ENCODE data around the gene ELAC1.

Gene ELAC1

GRCh38 chr18:50928551-50928950 is 39.3 kb upstream of the ELAC1 start:
- TF ChIP-seq TCF12 (IDR thresholded peaks at IDR 0.05; ENCODE audit: low read depth) = no peak

DNA sequence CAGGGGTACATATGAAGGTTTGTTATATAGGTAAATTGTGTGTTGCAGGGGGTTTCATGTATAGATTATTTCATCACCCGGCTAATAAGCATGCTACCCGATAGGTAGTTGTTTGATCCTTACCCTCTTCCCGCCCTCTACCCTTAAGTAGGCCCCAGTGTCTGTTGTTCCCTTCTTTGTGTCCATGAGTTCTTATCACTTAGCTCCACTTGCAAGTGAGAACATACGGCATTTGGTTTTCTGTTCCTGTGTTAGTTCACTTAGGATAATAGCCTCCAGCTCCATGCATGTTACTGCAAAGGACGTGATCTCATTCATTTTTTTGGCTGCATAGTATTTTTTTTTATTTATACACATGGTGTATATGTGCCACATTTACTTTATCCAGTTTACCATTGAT is 34.2 kb upstream of the ELAC1 start:
- TF ChIP-seq ZBTB7A (IDR thresholded peaks at IDR 0.05; ENCODE audit: low read depth) (no peak), YY1 (IDR thresholded peaks at IDR 0.05; ENCODE audit: low read depth) (no peak), CREB1 (IDR thresholded peaks at IDR 0.05; ENCODE audit: low read depth) (no peak), NFIC (IDR thresholded peaks at IDR 0.05) (no peak), RAD21 (IDR thresholded peaks at IDR 0.05; ENCODE audit: low read depth) (no peak), EGR1 (IDR thresholded peaks at IDR 0.05) (no peak), TCF12 (IDR thresholded peaks at IDR 0.05; ENCODE audit: low read depth) (no peak), FOXM1 (IDR thresholded peaks at IDR 0.05; ENCODE audit: borderline replicate concordance, low read depth) (no peak), TEAD4 (IDR thresholded peaks at IDR 0.05) (no peak), EP300 (IDR thresholded peaks at IDR 0.05; ENCODE audit: borderline replicate concordance) (no peak), TAF1 (IDR thresholded peaks at IDR 0.05; ENCODE audit: low read depth) (no peak), USF1 (IDR thresholded peaks at IDR 0.05) (no peak), CEBPB (IDR thresholded peaks at IDR 0.05) (no peak)
- TF ChIP-seq, protein P1, sequence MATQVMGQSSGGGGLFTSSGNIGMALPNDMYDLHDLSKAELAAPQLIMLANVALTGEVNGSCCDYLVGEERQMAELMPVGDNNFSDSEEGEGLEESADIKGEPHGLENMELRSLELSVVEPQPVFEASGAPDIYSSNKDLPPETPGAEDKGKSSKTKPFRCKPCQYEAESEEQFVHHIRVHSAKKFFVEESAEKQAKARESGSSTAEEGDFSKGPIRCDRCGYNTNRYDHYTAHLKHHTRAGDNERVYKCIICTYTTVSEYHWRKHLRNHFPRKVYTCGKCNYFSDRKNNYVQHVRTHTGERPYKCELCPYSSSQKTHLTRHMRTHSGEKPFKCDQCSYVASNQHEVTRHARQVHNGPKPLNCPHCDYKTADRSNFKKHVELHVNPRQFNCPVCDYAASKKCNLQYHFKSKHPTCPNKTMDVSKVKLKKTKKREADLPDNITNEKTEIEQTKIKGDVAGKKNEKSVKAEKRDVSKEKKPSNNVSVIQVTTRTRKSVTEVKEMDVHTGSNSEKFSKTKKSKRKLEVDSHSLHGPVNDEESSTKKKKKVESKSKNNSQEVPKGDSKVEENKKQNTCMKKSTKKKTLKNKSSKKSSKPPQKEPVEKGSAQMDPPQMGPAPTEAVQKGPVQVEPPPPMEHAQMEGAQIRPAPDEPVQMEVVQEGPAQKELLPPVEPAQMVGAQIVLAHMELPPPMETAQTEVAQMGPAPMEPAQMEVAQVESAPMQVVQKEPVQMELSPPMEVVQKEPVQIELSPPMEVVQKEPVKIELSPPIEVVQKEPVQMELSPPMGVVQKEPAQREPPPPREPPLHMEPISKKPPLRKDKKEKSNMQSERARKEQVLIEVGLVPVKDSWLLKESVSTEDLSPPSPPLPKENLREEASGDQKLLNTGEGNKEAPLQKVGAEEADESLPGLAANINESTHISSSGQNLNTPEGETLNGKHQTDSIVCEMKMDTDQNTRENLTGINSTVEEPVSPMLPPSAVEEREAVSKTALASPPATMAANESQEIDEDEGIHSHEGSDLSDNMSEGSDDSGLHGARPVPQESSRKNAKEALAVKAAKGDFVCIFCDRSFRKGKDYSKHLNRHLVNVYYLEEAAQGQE (IDR thresholded peaks at IDR 0.05; ENCODE audit: low read depth) = no peak
- TF ChIP-seq, protein P2, sequence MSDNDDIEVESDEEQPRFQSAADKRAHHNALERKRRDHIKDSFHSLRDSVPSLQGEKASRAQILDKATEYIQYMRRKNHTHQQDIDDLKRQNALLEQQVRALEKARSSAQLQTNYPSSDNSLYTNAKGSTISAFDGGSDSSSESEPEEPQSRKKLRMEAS (IDR thresholded peaks at IDR 0.05) = no peak

GRCh38 chr18:50934545-50935211 is 33.2 kb upstream of the ELAC1 start:
- TF ChIP-seq YY1 (IDR thresholded peaks at IDR 0.05; ENCODE audit: low read depth) (no peak), TCF12 (IDR thresholded peaks at IDR 0.05; ENCODE audit: low read depth) (no peak), CEBPB (IDR thresholded peaks at IDR 0.05) (no peak), RAD21 (IDR thresholded peaks at IDR 0.05; ENCODE audit: low read depth) (no peak), EGR1 (IDR thresholded peaks at IDR 0.05) (no peak), CREB1 (IDR thresholded peaks at IDR 0.05; ENCODE audit: low read depth) (no peak), EP300 (IDR thresholded peaks at IDR 0.05; ENCODE audit: borderline replicate concordance) (no peak), TAF1 (IDR thresholded peaks at IDR 0.05; ENCODE audit: low read depth) (no peak), FOXM1 (IDR thresholded peaks at IDR 0.05; ENCODE audit: borderline replicate concordance, low read depth) (no peak), NFIC (IDR thresholded peaks at IDR 0.05) (no peak), TEAD4 (IDR thresholded peaks at IDR 0.05) (no peak), ZBTB7A (IDR thresholded peaks at IDR 0.05; ENCODE audit: low read depth) (no peak), USF1 (IDR thresholded peaks at IDR 0.05) (no peak)
- TF ChIP-seq, protein P1 (IDR thresholded peaks at IDR 0.05; ENCODE audit: low read depth) = no peak
- TF ChIP-seq, protein P2 (IDR thresholded peaks at IDR 0.05) = no peak

GRCh38 chr18:50935493-50936191 is 32.2 kb upstream of the ELAC1 start:
- TF ChIP-seq YY1 (IDR thresholded peaks at IDR 0.05; ENCODE audit: low read depth) = no peak
- no peak for TF ChIP-seq TEAD4 (IDR thresholded peaks at IDR 0.05)
- TF ChIP-seq RAD21 (IDR thresholded peaks at IDR 0.05; ENCODE audit: low read depth) = no peak
- no peak for TF ChIP-seq EP300 (IDR thresholded peaks at IDR 0.05; ENCODE audit: borderline replicate concordance)
- TF ChIP-seq FOXM1 (IDR thresholded peaks at IDR 0.05; ENCODE audit: borderline replicate concordance, low read depth) = no peak
- TF ChIP-seq TAF1 (IDR thresholded peaks at IDR 0.05; ENCODE audit: low read depth) = no peak
- no peak for TF ChIP-seq ZBTB7A (IDR thresholded peaks at IDR 0.05; ENCODE audit: low read depth)
- TF ChIP-seq TCF12 (IDR thresholded peaks at IDR 0.05; ENCODE audit: low read depth) = no peak
- TF ChIP-seq, protein P1 (IDR thresholded peaks at IDR 0.05; ENCODE audit: low read depth) = no peak
- TF ChIP-seq, protein P2 (IDR thresholded peaks at IDR 0.05) = no peak
- TF ChIP-seq EGR1 (IDR thresholded peaks at IDR 0.05) = no peak
- no peak for TF ChIP-seq USF1 (IDR thresholded peaks at IDR 0.05)
- TF ChIP-seq CEBPB (IDR thresholded peaks at IDR 0.05) = no peak
- no peak for TF ChIP-seq CREB1 (IDR thresholded peaks at IDR 0.05; ENCODE audit: low read depth)
- no peak for TF ChIP-seq NFIC (IDR thresholded peaks at IDR 0.05)

All from Ishikawa (cell line).